ENCODE measurements around the gene TRAPPC10. TPM values are rescaled to one million over a fixed set of nuclear protein-coding genes. Genes with fewer than 3 reads are reported as not detected.
A peak's percentile ranks its signal among the peaks of the same experiment; 100 is the strongest.

Gene TRAPPC10
- total and polyA plus RNA-seq, 9 of the 15 experiments (the other 6 are each of a cell fraction or from before 2014, with no cell fraction given) = 1.1 to 33.8 (median 24.3) TPM

DNA sequence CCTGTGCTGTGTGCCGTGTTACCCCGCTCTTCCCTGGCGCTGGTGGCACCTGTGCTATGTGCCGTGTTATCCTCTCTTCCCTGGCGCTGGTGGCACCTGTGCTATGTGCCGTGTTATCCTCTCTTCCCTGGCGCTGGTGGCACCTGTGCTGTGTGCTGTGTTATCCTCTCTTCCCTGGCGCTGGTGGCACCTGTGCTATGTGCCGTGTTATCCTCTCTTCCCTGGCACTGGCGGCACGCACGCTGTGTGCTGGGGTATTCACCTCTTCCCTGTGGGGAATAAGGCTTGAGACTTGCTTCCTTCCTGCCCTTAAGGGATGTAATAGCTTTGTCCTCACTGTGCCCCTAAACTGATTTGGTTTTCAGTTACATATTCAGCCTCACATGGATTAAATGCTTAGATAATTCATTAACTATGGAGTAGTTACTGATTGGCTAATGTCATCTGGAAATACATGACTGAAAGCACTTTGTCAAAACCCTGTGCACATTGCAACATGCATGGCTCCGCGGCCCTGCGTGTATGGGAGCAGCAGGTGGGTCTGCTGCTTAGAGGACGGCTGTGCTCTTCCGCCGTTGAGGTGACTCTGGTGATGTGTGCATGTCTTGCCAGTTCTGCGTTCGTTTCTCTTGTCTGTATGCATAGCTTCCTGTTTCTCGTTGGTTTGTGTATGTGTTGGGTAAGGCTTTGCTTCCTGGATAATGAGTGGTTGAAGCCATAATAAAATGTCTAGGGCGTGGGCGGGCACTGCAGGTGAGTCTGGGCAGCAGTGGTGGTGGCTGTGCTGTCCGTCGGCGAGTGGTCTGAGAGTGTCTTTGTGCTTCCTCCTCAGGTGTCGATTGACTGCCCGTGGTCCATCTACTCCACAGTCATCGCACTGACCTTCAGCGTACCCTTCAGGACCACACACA lies 77.1 kb downstream of the TRAPPC10 start:
- intact Hi-C loops (cut with micrococcal nuclease) = no loop called here
- FAIRE-seq = no peak
- Histone ChIP-seq H3K9me1 (ENCODE audit: control insufficient read depth, insufficient read depth, low read length) (no peaks in the 10 kb centered on the region), H3K36me3 (ENCODE audit: control insufficient read depth, insufficient read depth, low read length) (peaks cover 89% of the 10 kb centered on the region), H3K9ac (ENCODE audit: insufficient read depth in 1 of 2, low read depth in 2 of 2, low read length in 2 of 2) (no peak overlapping the region), H3K27ac (ENCODE audit: extremely low read depth, low read depth, low read length) (no peak overlapping the region), H3K27me3 (ENCODE audit: control insufficient read depth in 2 of 2, insufficient read depth in 2 of 2, low read length in 2 of 2) (no peaks in the 10 kb centered on the region), H3K9me3 (replicated peaks; ENCODE audit: control insufficient read depth, insufficient read depth, low read depth, low read length) (no peaks in the 10 kb centered on the region), H3K4me1 (replicated peaks in 1 of 2; ENCODE audit: control insufficient read depth in 2 of 2, insufficient read depth in 2 of 2, low read length in 2 of 2) (0 out of 5 replicates have a peak, but pooled peaks cover 0 to 4% of the 10 kb centered on the region in 2 experiments), H2AFZ (ENCODE audit: low read depth, low read length) (no peak overlapping the region), H3K4me3 (no peak overlapping the region), H4K20me1 (replicated peaks; ENCODE audit: control insufficient read depth, insufficient read depth, low read length) (no peaks in the 10 kb centered on the region), H3K4me2 (ENCODE audit: insufficient read depth, low read length) (no peak overlapping the region), H3K79me2 (ENCODE audit: control insufficient read depth, insufficient read depth, low read length) (no peaks in the 10 kb centered on the region)
- DNase-seq (ENCODE audit: extremely low read depth in 1 of 4, low spot score in 3 of 4) = no peak
- POLR2A ChIA-PET = interaction anchor here (0.6 to 1.8 kb wide), 2 partner anchors 10 to 377 kb away, joined by 3 to 11 read pairs; no protein-coding TSS in a partner anchor
- TF ChIP-seq RBM22 (IDR thresholded peaks at IDR 0.05; ENCODE audit: low read depth, low read length, poor library complexity, severe bottlenecking) (peak; percentile 16), ZNF507 (tag; conservative IDR thresholded peaks at IDR 0.05) (no peak)
- no peak for ATAC-seq
- no TSS peak for BruUV-seq (replicated peaks)
- in situ Hi-C loops (cut with MboI) = no loop called here
- 96% methylated on average over 29 of the region's 30 CpGs for WGBS (ENCODE audit: insufficient coverage, low coverage, missing lambda C conversion rate)
- CTCF ChIA-PET (ENCODE audit: low intra/inter-chr PET ratio) = no interaction called here

DNA sequence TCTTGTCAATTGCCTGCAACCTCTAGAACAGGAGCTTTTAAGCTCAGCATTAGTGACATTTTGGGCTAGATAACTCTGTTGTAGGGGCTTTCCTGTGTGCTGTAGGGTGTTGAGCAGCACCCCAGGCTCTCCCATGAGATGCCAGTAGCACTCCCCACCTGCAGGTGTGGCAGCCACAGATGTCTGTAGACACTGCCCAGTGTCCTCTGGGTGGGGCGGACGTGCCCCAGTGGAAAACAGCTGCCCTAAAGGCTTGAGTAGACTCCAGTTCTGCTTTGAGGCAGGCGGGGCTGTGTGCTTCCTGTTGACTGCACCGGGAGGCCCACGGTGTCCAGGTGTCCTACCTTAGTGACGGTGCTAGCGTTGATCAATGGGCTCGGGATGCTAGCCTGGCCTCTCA lies 78.2 kb downstream of the TRAPPC10 start:
- ChIA-PET CTCF (ENCODE audit: low intra/inter-chr PET ratio) (no interaction called here), POLR2A (no interaction called here)
- WGBS (ENCODE audit: insufficient coverage, low coverage, missing lambda C conversion rate) = 93% methylated on average over 8 of the region's 8 CpGs
- Histone ChIP-seq H3K27me3 (ENCODE audit: control insufficient read depth in 2 of 2, insufficient read depth in 2 of 2, low read length in 2 of 2) (no peaks in the 10 kb centered on the region), H3K36me3 (ENCODE audit: control insufficient read depth, insufficient read depth, low read length) (peaks cover 83% of the 10 kb centered on the region), H3K4me3 (no peak overlapping the region), H2AFZ (ENCODE audit: low read depth, low read length) (no peak overlapping the region), H3K9me3 (replicated peaks; ENCODE audit: control insufficient read depth, insufficient read depth, low read depth, low read length) (no peaks in the 10 kb centered on the region), H3K79me2 (ENCODE audit: control insufficient read depth, insufficient read depth, low read length) (no peaks in the 10 kb centered on the region), H3K4me2 (ENCODE audit: insufficient read depth, low read length) (no peak overlapping the region), H3K9me1 (ENCODE audit: control insufficient read depth, insufficient read depth, low read length) (no peaks in the 10 kb centered on the region), H3K27ac (ENCODE audit: extremely low read depth, low read depth, low read length) (no peak overlapping the region), H4K20me1 (replicated peaks; ENCODE audit: control insufficient read depth, insufficient read depth, low read length) (no peaks in the 10 kb centered on the region), H3K9ac (ENCODE audit: insufficient read depth in 1 of 2, low read depth in 2 of 2, low read length in 2 of 2) (0 out of 4 replicates have a peak overlapping the region, but pooled peaks of 1 of the 2 experiments have one; percentile 13), H3K4me1 (replicated peaks in 1 of 2; ENCODE audit: control insufficient read depth in 2 of 2, insufficient read depth in 2 of 2, low read length in 2 of 2) (0 out of 5 replicates have a peak, but pooled peaks cover 0 to 4% of the 10 kb centered on the region in 2 experiments)
- in situ Hi-C loops (cut with MboI) = no loop called here
- intact Hi-C loops (cut with micrococcal nuclease) = no loop called here
- FAIRE-seq = no peak
- no peak for DNase-seq (ENCODE audit: extremely low read depth in 1 of 4, low spot score in 3 of 4)
- no TSS peak for BruUV-seq (replicated peaks)
- ATAC-seq = no peak
- TF ChIP-seq CBX8 (IDR thresholded peaks at IDR 0.05; ENCODE audit: borderline replicate concordance, extremely low read depth, low read depth, low read length, poor library complexity, severe bottlenecking) = no peak
- no peak for TF ChIP-seq HCFC1 (IDR thresholded peaks at IDR 0.05; ENCODE audit: low read depth, low read length)
- TF ChIP-seq MAZ (CRISPR knock-in tag; conservative IDR thresholded peaks at IDR 0.05 in 1 of 2, IDR thresholded peaks at IDR 0.05 in 1 of 2) = no peak
- TF ChIP-seq, protein P1, sequence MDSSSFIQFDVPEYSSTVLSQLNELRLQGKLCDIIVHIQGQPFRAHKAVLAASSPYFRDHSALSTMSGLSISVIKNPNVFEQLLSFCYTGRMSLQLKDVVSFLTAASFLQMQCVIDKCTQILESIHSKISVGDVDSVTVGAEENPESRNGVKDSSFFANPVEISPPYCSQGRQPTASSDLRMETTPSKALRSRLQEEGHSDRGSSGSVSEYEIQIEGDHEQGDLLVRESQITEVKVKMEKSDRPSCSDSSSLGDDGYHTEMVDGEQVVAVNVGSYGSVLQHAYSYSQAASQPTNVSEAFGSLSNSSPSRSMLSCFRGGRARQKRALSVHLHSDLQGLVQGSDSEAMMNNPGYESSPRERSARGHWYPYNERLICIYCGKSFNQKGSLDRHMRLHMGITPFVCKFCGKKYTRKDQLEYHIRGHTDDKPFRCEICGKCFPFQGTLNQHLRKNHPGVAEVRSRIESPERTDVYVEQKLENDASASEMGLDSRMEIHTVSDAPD (CRISPR knock-in tag; IDR thresholded peaks at IDR 0.05) = no peak
- TF ChIP-seq U2AF1 (optimal IDR thresholded peaks at IDR 0.05; ENCODE audit: low read depth, low read length) = no peak
- no peak for TF ChIP-seq MAFK (IDR thresholded peaks at IDR 0.05; ENCODE audit: low read length)
- TF ChIP-seq ZC3H8 (IDR thresholded peaks at IDR 0.05) = no peak
- TF ChIP-seq NR2C1 (IDR thresholded peaks at IDR 0.05) = no peak
- no peak for TF ChIP-seq NR2C1 (tag; IDR thresholded peaks at IDR 0.05)
- TF ChIP-seq ZNF165 (CRISPR knock-in tag; IDR thresholded peaks at IDR 0.05; ENCODE audit: borderline replicate concordance) = no peak
- TF ChIP-seq MYNN (IDR thresholded peaks at IDR 0.05) = no peak
- TF ChIP-seq MYNN (CRISPR knock-in tag; IDR thresholded peaks at IDR 0.05) = no peak

Data from K562 (cell line).